ENCODE measurements around the gene PERCC1.

DNA sequence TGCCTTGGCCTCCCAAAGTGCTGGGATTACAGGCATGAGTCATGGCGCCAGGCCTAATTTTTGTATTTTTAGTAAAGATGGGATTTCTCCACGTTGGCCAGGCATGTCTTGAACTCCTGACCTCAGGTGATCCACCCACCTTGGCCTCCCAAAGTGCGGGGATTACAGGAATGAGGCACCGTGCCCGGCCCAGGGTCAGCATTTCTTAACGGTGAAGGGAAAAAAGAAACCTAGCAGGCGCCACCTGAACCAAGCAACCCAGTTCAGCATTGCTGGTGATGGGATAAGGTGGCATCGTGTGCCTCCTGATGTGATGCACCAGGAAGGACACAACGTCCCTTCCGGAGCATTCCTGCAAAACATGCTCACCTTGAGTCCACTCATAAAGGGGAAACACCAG is 46.2 kb downstream of the PERCC1 start:
- TF ChIP-seq, protein P1, sequence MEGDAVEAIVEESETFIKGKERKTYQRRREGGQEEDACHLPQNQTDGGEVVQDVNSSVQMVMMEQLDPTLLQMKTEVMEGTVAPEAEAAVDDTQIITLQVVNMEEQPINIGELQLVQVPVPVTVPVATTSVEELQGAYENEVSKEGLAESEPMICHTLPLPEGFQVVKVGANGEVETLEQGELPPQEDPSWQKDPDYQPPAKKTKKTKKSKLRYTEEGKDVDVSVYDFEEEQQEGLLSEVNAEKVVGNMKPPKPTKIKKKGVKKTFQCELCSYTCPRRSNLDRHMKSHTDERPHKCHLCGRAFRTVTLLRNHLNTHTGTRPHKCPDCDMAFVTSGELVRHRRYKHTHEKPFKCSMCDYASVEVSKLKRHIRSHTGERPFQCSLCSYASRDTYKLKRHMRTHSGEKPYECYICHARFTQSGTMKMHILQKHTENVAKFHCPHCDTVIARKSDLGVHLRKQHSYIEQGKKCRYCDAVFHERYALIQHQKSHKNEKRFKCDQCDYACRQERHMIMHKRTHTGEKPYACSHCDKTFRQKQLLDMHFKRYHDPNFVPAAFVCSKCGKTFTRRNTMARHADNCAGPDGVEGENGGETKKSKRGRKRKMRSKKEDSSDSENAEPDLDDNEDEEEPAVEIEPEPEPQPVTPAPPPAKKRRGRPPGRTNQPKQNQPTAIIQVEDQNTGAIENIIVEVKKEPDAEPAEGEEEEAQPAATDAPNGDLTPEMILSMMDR (IDR thresholded peaks at IDR 0.05) = no peak
- TF ChIP-seq POLR2AphosphoS5 (IDR thresholded peaks at IDR 0.05) = no peak
